GM19438 (cell line): ENCODE measurements around the gene TADA2B.

Source experiments
- ATAC-seq: cut with Tn5 transposase; IDR thresholded peaks from one replicate; pipeline ENCODE4 v1.9.1; 2021; ENCODE audit warnings: low read depth; ENCODE audit not compliant: unreplicated experiment

The TADA2B gene

GRCh38 chr4:7037425-7037824, 5.7 kb upstream of the TADA2B start:
- no peak for ATAC-seq

- ATAC-seq = no peak
These were observed 2.4 kb upstream of the TADA2B start for GRCh38 chr4:7040765-7041164.

- no peak for ATAC-seq
These were observed 1.9 kb upstream of the TADA2B start for GRCh38 chr4:7041246-7041645.

- ATAC-seq = no peak
These were observed 1.2 kb upstream of the TADA2B start for GRCh38 chr4:7041801-7042502.

- peak; percentile 66 for ATAC-seq
These were observed 479 bp upstream of the TADA2B start for GRCh38 chr4:7042503-7043283.

- ATAC-seq = no peak
These were observed 1.2 kb downstream of the TADA2B start for GRCh38 chr4:7044137-7044930.

- ATAC-seq = no peak
These were observed 2.4 kb downstream of the TADA2B start for GRCh38 chr4:7045553-7045952.

- ATAC-seq = peak; percentile 32
These were observed 3.1 kb downstream of the TADA2B start for GRCh38 chr4:7045961-7046921.

- ATAC-seq = no peak
These were observed 3.8 kb downstream of the TADA2B start for GRCh38 chr4:7046971-7047370.

GRCh38 chr4:7048642-7049041, 5.5 kb downstream of the TADA2B start:
- ATAC-seq = no peak

GRCh38 chr4:7049295-7049694, 6.1 kb downstream of the TADA2B start:
- no peak for ATAC-seq

- no peak for ATAC-seq
These were observed 6.6 kb downstream of the TADA2B start for GRCh38 chr4:7049739-7050138.

GRCh38 chr4:7050481-7051143, 7.4 kb downstream of the TADA2B start:
- ATAC-seq = no peak

GRCh38 chr4:7051144-7051495, 7.9 kb downstream of the TADA2B start:
- ATAC-seq = no peak

- ATAC-seq = no peak
These were observed 8.7 kb downstream of the TADA2B start for GRCh38 chr4:7051905-7052304.

GRCh38 chr4:7052313-7052712, 9.1 kb downstream of the TADA2B start:
- ATAC-seq = no peak

- no peak for ATAC-seq
These were observed 9.9 kb downstream of the TADA2B start for GRCh38 chr4:7052923-7053715.

- no peak for ATAC-seq
These were observed 11.1 kb downstream of the TADA2B start for GRCh38 chr4:7054106-7054880.
